Measurements from ENCODE around the gene CARHSP1. TPM values are rescaled to one million over a fixed set of nuclear protein-coding genes. Genes with fewer than 3 reads are reported as not detected.

The CARHSP1 gene
- polyA plus RNA-seq, 1 of the 3 experiments (the other 2 are of a cell fraction), result 93.6 TPM

DNA sequence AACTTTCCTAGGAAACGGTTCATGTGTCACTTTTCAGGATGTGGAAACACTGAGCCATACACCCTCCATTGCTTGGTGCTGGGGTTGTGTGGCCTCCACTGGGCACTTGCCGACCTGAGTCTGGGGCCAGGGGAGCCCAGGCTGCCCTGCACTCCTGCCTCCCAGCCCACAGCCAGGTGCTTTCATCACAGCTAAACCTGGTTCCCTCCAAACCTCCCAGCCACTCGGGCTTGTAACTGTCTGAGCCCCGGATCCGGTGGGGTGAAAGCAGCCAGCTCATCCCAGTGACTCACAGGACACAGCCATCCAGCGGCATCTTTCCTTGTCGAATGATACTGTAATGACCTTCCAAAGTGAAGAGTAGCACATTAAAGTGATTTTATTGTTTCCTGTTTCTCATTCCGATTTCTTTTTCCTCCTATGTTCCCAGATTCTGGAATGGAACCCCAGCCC lies 19.8 kb downstream of the CARHSP1 start (continued):
- TF ChIP-seq IRF3 (IDR thresholded peaks at IDR 0.05; ENCODE audit: low read depth, low read length), result no peak
- no peak for TF ChIP-seq SMC3 (IDR thresholded peaks at IDR 0.05; ENCODE audit: low read depth, low read length)
- TF ChIP-seq TAF1 (IDR thresholded peaks at IDR 0.05; ENCODE audit: borderline replicate concordance, low read depth, low read length), result no peak
- TF ChIP-seq MEF2A (IDR thresholded peaks at IDR 0.05; ENCODE audit: borderline replicate concordance, low read depth), result no peak
- TF ChIP-seq, protein P1, sequence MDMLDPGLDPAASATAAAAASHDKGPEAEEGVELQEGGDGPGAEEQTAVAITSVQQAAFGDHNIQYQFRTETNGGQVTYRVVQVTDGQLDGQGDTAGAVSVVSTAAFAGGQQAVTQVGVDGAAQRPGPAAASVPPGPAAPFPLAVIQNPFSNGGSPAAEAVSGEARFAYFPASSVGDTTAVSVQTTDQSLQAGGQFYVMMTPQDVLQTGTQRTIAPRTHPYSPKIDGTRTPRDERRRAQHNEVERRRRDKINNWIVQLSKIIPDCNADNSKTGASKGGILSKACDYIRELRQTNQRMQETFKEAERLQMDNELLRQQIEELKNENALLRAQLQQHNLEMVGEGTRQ (IDR thresholded peaks at IDR 0.05; ENCODE audit: borderline replicate concordance, low read depth, low read length), result no peak
- TF ChIP-seq, protein P2, sequence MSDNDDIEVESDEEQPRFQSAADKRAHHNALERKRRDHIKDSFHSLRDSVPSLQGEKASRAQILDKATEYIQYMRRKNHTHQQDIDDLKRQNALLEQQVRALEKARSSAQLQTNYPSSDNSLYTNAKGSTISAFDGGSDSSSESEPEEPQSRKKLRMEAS (IDR thresholded peaks at IDR 0.05; ENCODE audit: low read depth), result no peak
- no peak for TF ChIP-seq RXRA (IDR thresholded peaks at IDR 0.05; ENCODE audit: borderline replicate concordance, low read depth)
- no peak for TF ChIP-seq FOXM1 (IDR thresholded peaks at IDR 0.05; ENCODE audit: low read depth)
- peak; percentile 82 for TF ChIP-seq FOSL2 (IDR thresholded peaks at IDR 0.05; ENCODE audit: borderline replicate concordance, low read depth)
- peak; percentile 18; the same call in 1 of the 2 replicates for TF ChIP-seq POLR2AphosphoS5 (IDR thresholded peaks at IDR 0.05; ENCODE audit: low read depth, low read length)
- no peak for TF ChIP-seq RAD21 (IDR thresholded peaks at IDR 0.05; ENCODE audit: low read length)

GRCh38 chr16:8848231-8848938 lies 20.4 kb downstream of the CARHSP1 start:
- peak; percentile 16 for DNase-seq
- Histone ChIP-seq H3K4me1 (ENCODE audit: control insufficient read depth in 1 of 2, insufficient read depth in 2 of 2, low read depth in 1 of 2, low read length in 1 of 2) (peaks cover 13 to 21% of the 10 kb centered on the region in 2 experiments; a peak in 3 of 4 replicates), H3K9me2 (no peaks in the 10 kb centered on the region), H4K20me1 (ENCODE audit: insufficient read depth) (peaks cover 40% of the 10 kb centered on the region), H3K4me3 (ENCODE audit: low read depth in 2 of 2, low read length in 1 of 2) (no peak overlapping the region), H3K4me2 (peak overlapping the region; percentile 65; the same call in 1 of the 2 replicates), H3K9me3 (no peaks in the 10 kb centered on the region), H3K36me3 (replicated peaks in 1 of 2; ENCODE audit: control insufficient read depth in 1 of 2, insufficient read depth in 2 of 2, low read length in 1 of 2) (peaks cover 13 to 32% of the 10 kb centered on the region in 2 experiments), H2AFZ (ENCODE audit: low read depth) (no peak overlapping the region), H3K9ac (no peak overlapping the region), H3K27me3 (ENCODE audit: insufficient read depth) (no peaks in the 10 kb centered on the region), H3F3A (replicated peaks; ENCODE audit: insufficient read depth) (peaks cover 59% of the 10 kb centered on the region), H3K27ac (ENCODE audit: low read depth in 2 of 2, low read length in 1 of 2) (peak overlapping the region; percentile 12 to 82; a peak in 2 of 4 replicates), H3K79me2 (ENCODE audit: insufficient read depth) (peaks cover 32% of the 10 kb centered on the region; the same call in 1 of the 2 replicates)
- ChIA-PET CTCF (interaction anchor here (1.1 kb wide), 1 partner anchor 32 kb away, joined by 4 read pairs; no protein-coding TSS in a partner anchor), POLR2A (no interaction called here)
- 87% methylated on average over 16 of the region's 26 CpGs for WGBS (ENCODE audit: low lambda C conversion rate)
- TF ChIP-seq ELF1 (IDR thresholded peaks at IDR 0.05) (no peak), POLR2AphosphoS5 (IDR thresholded peaks at IDR 0.05; ENCODE audit: low read depth, low read length) (0 out of 2 replicates have a peak, but pooled peaks have one; percentile 6), GABPA (IDR thresholded peaks at IDR 0.05; ENCODE audit: low read depth) (no peak)

Data from SK-N-SH (cell line).